Neural cell (in vitro differentiated cells): ENCODE data around the gene BCOR. TPM values are rescaled to one million over a fixed set of nuclear protein-coding genes. Genes with fewer than 3 reads are reported as not detected.

Experiments used
- H2AFZ ChIP-seq: fragments of 200-600, 300-800 bp; sonication (generic), shearing (Covaris generic); 2 replicates; pipeline ENCODE4 v1.6.0; 2014; ENCODE audit warnings: low read depth, mild to moderate bottlenecking, antibody characterized with exemption, low read length, moderate library complexity
- H3F3A ChIP-seq: fragments of 200-600 bp; shearing (Covaris generic); 2 replicates; pipeline ENCODE4 v1.6.1; 2016; ENCODE audit warnings: mild to moderate bottlenecking, moderate library complexity, mixed read lengths, antibody characterized with exemption, low read length; ENCODE audit not compliant: insufficient read depth, poor library complexity, severe bottlenecking
- H3K27ac ChIP-seq: fragments of 200-600, 300-800 bp; sonication (generic), shearing (Covaris generic); 2 replicates; pipeline ENCODE4 v1.5.1; 2014; ENCODE audit warnings: mild to moderate bottlenecking, low read length, moderate library complexity
- H3K27me3 ChIP-seq: fragments of 300-800, 200-600 bp; sonication (generic), shearing (Covaris generic); 2 replicates; pipeline ENCODE4 v1.6.0; 2014; ENCODE audit warnings: mild to moderate bottlenecking, low read depth, low read length, moderate library complexity; ENCODE audit not compliant: insufficient read depth
- H3K36me3 ChIP-seq: fragments of 300-800, 200-600 bp; sonication (generic), shearing (Covaris generic); 2 replicates; pipeline ENCODE4 v1.5.1; 2014; ENCODE audit warnings: mild to moderate bottlenecking, antibody characterized with exemption, low read length, moderate library complexity; ENCODE audit not compliant: insufficient read depth
- H3K4me2 ChIP-seq: fragments of 300-800, 200-600 bp; sonication (generic), shearing (Covaris generic); 2 replicates; pipeline ENCODE4 v1.6.0; 2014; ENCODE audit warnings: mild to moderate bottlenecking, low read length
- H3K4me3 ChIP-seq: fragments of 300-800, 200-600 bp; sonication (generic), shearing (Covaris generic); 2 replicates; pipeline ENCODE4 v1.5.1; 2014; ENCODE audit warnings: mild to moderate bottlenecking, low read length, moderate library complexity
- H3K79me2 ChIP-seq: fragments of 200-600 bp; shearing (Covaris generic); replicated peaks from 2 replicates; pipeline ENCODE4 v1.6.0; 2014; ENCODE audit warnings: mild to moderate bottlenecking, low read length, moderate library complexity; ENCODE audit not compliant: insufficient read depth
- H3K9ac ChIP-seq: fragments of 300-800, 200-600 bp; sonication (generic), shearing (Covaris generic); 2 replicates; pipeline ENCODE4 v1.6.1; 2016; ENCODE audit warnings: mild to moderate bottlenecking, low read length, mixed read lengths
- H3K9me2 ChIP-seq: fragments of 200-600 bp; shearing (Covaris generic); 2 replicates; pipeline ENCODE4 v1.6.1; 2016; ENCODE audit warnings: mild to moderate bottlenecking, low read length, mixed read lengths; ENCODE audit not compliant: insufficient read depth
- H3K9me3 ChIP-seq: fragments of 200-600, 300-800 bp; sonication (generic), shearing (Covaris generic); 2 replicates; pipeline ENCODE4 v1.6.1; 2016; ENCODE audit warnings: mild to moderate bottlenecking, mixed run types, low read length, moderate library complexity, mixed read lengths
- H4K20me1 ChIP-seq: fragments of 200-600 bp; shearing (Covaris generic); 2 replicates; pipeline ENCODE4 v1.6.1; 2016; ENCODE audit warnings: mild to moderate bottlenecking, mixed run types; ENCODE audit not compliant: insufficient read depth
- CTCF ChIP-seq: fragments of 450-650 bp; IDR thresholded peaks from 2 replicates; pipeline ENCODE4 v1.5.1; 2014; ENCODE audit warnings: antibody characterized with exemption, mild to moderate bottlenecking, moderate library complexity; ENCODE audit not compliant: poor library complexity, severe bottlenecking
- EP300 ChIP-seq: fragments of 450-650 bp; conservative IDR thresholded peaks from 2 replicates; pipeline ENCODE4 v1.6.1; 2014; ENCODE audit warnings: antibody characterized with exemption, mild to moderate bottlenecking, moderate library complexity; ENCODE audit not compliant: poor library complexity, severe bottlenecking
- EZH2 ChIP-seq: fragments of 200-600, 300-800 bp; shearing (Covaris generic), sonication (generic); IDR thresholded peaks from 2 replicates; pipeline ENCODE4 v1.6.1; 2014; ENCODE audit warnings: antibody characterized with exemption, low read length, borderline replicate concordance, mild to moderate bottlenecking; ENCODE audit not compliant: insufficient read depth, poor library complexity, severe bottlenecking
- MXI1 ChIP-seq: fragments of 450-650 bp; conservative IDR thresholded peaks from 2 replicates; pipeline ENCODE4 v1.6.1; 2014; ENCODE audit warnings: antibody characterized with exemption, mild to moderate bottlenecking; ENCODE audit not compliant: poor library complexity, severe bottlenecking
- POLR2AphosphoS5 ChIP-seq: IDR thresholded peaks from 2 replicates; pipeline ENCODE4 v1.6.1; 2012
- RAD21 ChIP-seq: fragments of 450-650 bp; conservative IDR thresholded peaks from 2 replicates; pipeline ENCODE4 v1.6.1; 2014; ENCODE audit warnings: antibody characterized with exemption, mild to moderate bottlenecking, moderate library complexity
- REST ChIP-seq: IDR thresholded peaks from 2 replicates; pipeline ENCODE4 v1.6.1; 2012; ENCODE audit warnings: borderline replicate concordance
- SMC3 ChIP-seq: fragments of 450-650 bp; conservative IDR thresholded peaks from 2 replicates; pipeline ENCODE4 v1.6.1; 2014; ENCODE audit warnings: antibody characterized with exemption, mild to moderate bottlenecking, moderate library complexity; ENCODE audit not compliant: poor library complexity
- TAF1 ChIP-seq: IDR thresholded peaks from 2 replicates; pipeline ENCODE4 v1.6.1; 2012; ENCODE audit warnings: low read depth
- polyA plus RNA-seq: library from polyadenylated mRNA; depleted of rRNA; stranded (reverse); fragments of >200 nt; gene quantifications from 2 replicates; pipeline ENCODE4 v1.2.3, GENCODE V29; 2014

BCOR gene
- polyA plus RNA-seq, 1 donor from 2014 or later, result 18.0 TPM

- no peak overlapping the region for H3K9ac ChIP-seq
- no peaks in the 10 kb centered on the region for H3K9me2 ChIP-seq
- no peaks in the 10 kb centered on the region for H3K9me3 ChIP-seq
- no peaks in the 10 kb centered on the region for H3K79me2 ChIP-seq
- H3K27me3 ChIP-seq, result no peaks in the 10 kb centered on the region
- no peak overlapping the region for H3K27ac ChIP-seq
- no peaks in the 10 kb centered on the region for H4K20me1 ChIP-seq
- H3F3A ChIP-seq, result no peaks in the 10 kb centered on the region
- no peaks in the 10 kb centered on the region for H3K36me3 ChIP-seq
- no peak overlapping the region for H3K4me3 ChIP-seq
- no peak overlapping the region for H3K4me2 ChIP-seq
- no peak for TF ChIP-seq SMC3
- no peak overlapping the region for H2AFZ ChIP-seq
Observed at GRCh38 chrX:40043895-40044294, 53.9 kb downstream of the BCOR start.

GRCh38 chrX:40041915-40042314 lies 55.8 kb downstream of the BCOR start:
- no peak overlapping the region for H3K27ac ChIP-seq
- H3K36me3 ChIP-seq, result no peaks in the 10 kb centered on the region
- H3K9me3 ChIP-seq, result no peaks in the 10 kb centered on the region
- no peak overlapping the region for H2AFZ ChIP-seq
- no peaks in the 10 kb centered on the region for H3K79me2 ChIP-seq
- no peaks in the 10 kb centered on the region for H3K9me2 ChIP-seq
- H3K27me3 ChIP-seq, result no peaks in the 10 kb centered on the region
- no peak overlapping the region for H3K4me3 ChIP-seq
- H3K4me2 ChIP-seq, result no peak overlapping the region
- H4K20me1 ChIP-seq, result no peaks in the 10 kb centered on the region
- no peaks in the 10 kb centered on the region for H3F3A ChIP-seq
- H3K9ac ChIP-seq, result no peak overlapping the region
- TF ChIP-seq EZH2 (no peak), EP300 (no peak), CTCF (no peak), TAF1 (no peak), POLR2AphosphoS5 (no peak), RAD21 (no peak), MXI1 (no peak), SMC3 (no peak), REST (no peak)
